Measurements from ENCODE around the gene MEF2A. TPM values are rescaled to one million over a fixed set of nuclear protein-coding genes. Genes with fewer than 3 reads are reported as not detected.

MEF2A gene
- total and polyA plus RNA-seq, 9 of the 15 experiments (the other 6 are each of a cell fraction or from before 2014, with no cell fraction given): 1.6 to 18.7 (median 8.7) TPM

- intact Hi-C loops (cut with micrococcal nuclease) (no loop called here), in situ Hi-C loops (cut with MboI) (no loop called here)
- BruUV-seq (replicated peaks): no TSS peak
- FAIRE-seq (no peak), DNase-seq (ENCODE audit: extremely low read depth in 1 of 4, low spot score in 3 of 4) (no peak), ATAC-seq (no peak)
- Histone ChIP-seq H3K9ac (ENCODE audit: insufficient read depth in 1 of 2, low read depth in 2 of 2, low read length in 2 of 2) (no peak overlapping the region), H3K4me1 (replicated peaks in 1 of 2; ENCODE audit: control insufficient read depth in 2 of 2, insufficient read depth in 2 of 2, low read length in 2 of 2) (no peaks in the 10 kb centered on the region), H3K27ac (ENCODE audit: extremely low read depth, low read depth, low read length) (no peak overlapping the region), H2AFZ (ENCODE audit: low read depth, low read length) (no peak overlapping the region), H3K36me3 (ENCODE audit: control insufficient read depth, insufficient read depth, low read length) (no peaks in the 10 kb centered on the region), H3K79me2 (ENCODE audit: control insufficient read depth, insufficient read depth, low read length) (no peaks in the 10 kb centered on the region), H3K4me2 (ENCODE audit: insufficient read depth, low read length) (no peak overlapping the region), H3K9me1 (ENCODE audit: control insufficient read depth, insufficient read depth, low read length) (no peaks in the 10 kb centered on the region), H4K20me1 (replicated peaks; ENCODE audit: control insufficient read depth, insufficient read depth, low read length) (no peaks in the 10 kb centered on the region), H3K27me3 (ENCODE audit: control insufficient read depth in 2 of 2, insufficient read depth in 2 of 2, low read length in 2 of 2) (no peaks in the 10 kb centered on the region), H3K4me3 (no peak overlapping the region), H3K9me3 (replicated peaks; ENCODE audit: control insufficient read depth, insufficient read depth, low read depth, low read length) (peaks cover 3% of the 10 kb centered on the region; the same call in 1 of the 2 replicates)
- ChIA-PET POLR2A (no interaction called here), CTCF (ENCODE audit: low intra/inter-chr PET ratio) (no interaction called here)
- TF ChIP-seq E2F3 (CRISPR knock-in tag; IDR thresholded peaks at IDR 0.05): no peak
- TF ChIP-seq CLOCK (CRISPR knock-in tag; IDR thresholded peaks at IDR 0.05; ENCODE audit: borderline replicate concordance): no peak
- TF ChIP-seq ZNF507 (tag; conservative IDR thresholded peaks at IDR 0.05): no peak
- no peak for TF ChIP-seq ETS2 (tag; IDR thresholded peaks at IDR 0.05; ENCODE audit: borderline replicate concordance, poor library complexity, severe bottlenecking)
- TF ChIP-seq MYC (IDR thresholded peaks at IDR 0.05; ENCODE audit: low read depth, low read length): no peak
- no peak for TF ChIP-seq MYC (CRISPR knock-in tag; IDR thresholded peaks at IDR 0.05; ENCODE audit: borderline replicate concordance, low read depth)
- TF ChIP-seq SP2 (IDR thresholded peaks at IDR 0.05; ENCODE audit: extremely low read depth, low read depth, low read length, poor library complexity, severe bottlenecking): no peak
- TF ChIP-seq ZBTB5 (IDR thresholded peaks at IDR 0.05): no peak
- TF ChIP-seq CHD4 (IDR thresholded peaks at IDR 0.05; ENCODE audit: insufficient read depth, insufficient replicate concordance, low read depth, low read length, poor library complexity, severe bottlenecking): no peak
- TF ChIP-seq MECOM (CRISPR knock-in tag; IDR thresholded peaks at IDR 0.05): no peak
- TF ChIP-seq HLTF (IDR thresholded peaks at IDR 0.05): no peak
- no peak for TF ChIP-seq PATZ1 (CRISPR knock-in tag; IDR thresholded peaks at IDR 0.05; ENCODE audit: borderline replicate concordance)
- no peak for TF ChIP-seq CHCHD3 (CRISPR knock-in tag; IDR thresholded peaks at IDR 0.05)
- TF ChIP-seq SAFB2 (IDR thresholded peaks at IDR 0.05; ENCODE audit: borderline replicate concordance, low read depth, low read length, severe bottlenecking): no peak
- no peak for TF ChIP-seq SMAD1 (IDR thresholded peaks at IDR 0.05; ENCODE audit: low read depth, low read length, partially characterized antibody)
- no peak for TF ChIP-seq HDAC6 (IDR thresholded peaks at IDR 0.05; ENCODE audit: low read depth, low read length)
- no peak for TF ChIP-seq DNMT1 (IDR thresholded peaks at IDR 0.05)
Observed at GRCh38 chr15:99628374-99629001, 62.7 kb downstream of the MEF2A start.

Data from K562 (cell line).